GM18517 (cell line): Measurements from ENCODE around the gene HS3ST5.
"Not testable (repeated sequence)": the region's sequence is repeated elsewhere in the genome, so short reads cannot be mapped to it uniquely, and the experiment has no call there.

Experiments used
- ATAC-seq: cut with Tn5 transposase; IDR thresholded peaks from one replicate; pipeline ENCODE4 v1.9.1; 2021; ENCODE audit warnings: mild to moderate bottlenecking, moderate library complexity; ENCODE audit not compliant: unreplicated experiment

HS3ST5 gene

DNA sequence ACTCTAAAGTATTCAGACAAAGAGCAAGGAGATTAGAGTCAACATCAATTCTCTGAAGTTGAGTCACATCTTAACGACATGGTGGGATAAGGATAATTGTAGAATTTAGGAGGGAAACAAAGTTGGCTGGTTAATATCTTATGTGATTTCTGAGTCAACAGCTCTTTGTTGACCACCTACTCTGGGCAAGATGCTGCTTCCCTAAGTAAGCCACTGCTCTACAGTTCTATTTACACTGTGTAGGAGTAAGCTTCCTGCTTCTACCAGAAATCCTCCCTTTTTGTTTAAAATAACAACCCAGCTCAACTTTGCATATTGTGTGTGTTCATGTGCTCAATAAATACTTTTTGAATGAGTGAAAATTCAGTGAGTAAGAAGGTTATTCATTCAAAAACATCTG is 3.1 kb downstream of the HS3ST5 start:
- ATAC-seq, result no peak

DNA sequence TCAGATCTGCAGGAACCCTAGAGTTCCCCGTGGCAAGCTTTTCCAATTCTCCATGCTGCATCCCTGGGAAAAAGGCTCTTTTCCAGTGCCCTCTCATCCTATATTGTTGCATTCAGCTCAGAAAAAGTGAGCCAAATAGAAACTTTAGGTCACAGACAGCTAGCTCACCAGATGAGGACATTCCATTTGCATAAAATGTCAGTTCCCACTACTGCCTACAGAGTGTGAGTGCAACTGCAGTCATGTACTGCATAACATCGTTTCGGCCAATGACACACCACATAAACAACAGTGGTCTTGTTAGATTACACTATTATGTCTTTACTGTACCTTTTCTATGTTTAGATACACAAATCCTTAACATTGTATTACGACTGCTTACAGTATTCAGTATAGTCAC is 8.6 kb downstream of the HS3ST5 start:
- ATAC-seq, result no peak

DNA sequence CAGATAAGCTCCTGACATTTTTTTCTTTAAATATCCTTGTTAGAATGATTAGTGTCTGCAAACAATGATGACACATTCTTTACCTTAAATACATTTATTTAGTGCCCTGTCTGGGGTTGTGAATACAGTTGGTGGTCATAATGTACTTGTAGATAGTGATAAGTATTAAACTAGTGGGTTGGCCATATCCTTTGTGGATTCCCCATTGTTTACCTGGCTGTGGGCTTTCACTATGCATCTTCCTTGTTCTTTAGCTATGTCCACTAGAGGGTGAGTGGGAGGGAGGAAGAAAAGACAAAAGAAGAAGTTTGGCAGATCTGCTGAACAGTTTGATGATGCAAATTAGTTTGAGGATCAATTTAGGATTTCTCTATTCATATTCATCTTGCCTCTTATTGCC is 15.7 kb downstream of the HS3ST5 start:
- no peak for ATAC-seq

DNA sequence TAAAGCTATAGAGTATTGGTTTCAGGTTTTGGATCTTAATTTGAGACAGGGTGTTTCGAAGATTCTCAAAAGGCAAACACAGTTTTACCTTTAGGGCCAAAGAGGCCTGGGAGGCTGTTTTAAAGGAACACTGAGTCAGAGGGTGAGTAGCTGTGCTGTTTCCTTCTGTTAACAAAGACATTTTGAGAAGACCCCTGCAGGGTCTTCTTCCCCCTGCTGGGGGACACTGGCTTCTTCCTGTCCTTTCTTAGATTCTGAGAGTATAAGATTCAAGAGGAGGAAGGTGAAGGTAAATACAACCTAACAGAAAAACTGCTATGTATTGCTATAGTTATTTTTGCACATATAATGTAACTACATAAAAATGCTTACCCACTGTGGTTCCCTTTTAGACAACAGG is 19.0 kb downstream of the HS3ST5 start:
- no peak for ATAC-seq

DNA sequence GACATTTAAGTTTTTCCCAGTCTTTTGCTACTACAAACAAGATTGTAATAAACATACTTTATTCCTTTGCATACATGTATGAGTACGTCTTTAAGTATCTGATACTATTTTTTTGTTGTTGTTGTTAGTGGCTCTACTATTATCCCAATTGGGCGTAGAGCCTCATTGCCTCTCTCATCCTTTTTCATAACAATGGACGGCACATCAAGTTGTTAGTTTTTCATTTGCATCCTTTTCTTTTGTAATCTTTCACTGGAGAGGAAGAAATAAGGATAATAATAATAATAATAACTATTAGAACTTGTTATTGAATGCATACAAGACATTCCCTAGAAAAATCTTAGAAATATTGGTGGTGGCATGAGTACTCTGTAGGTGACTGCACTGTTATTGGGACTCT is 23.1 kb downstream of the HS3ST5 start:
- no peak for ATAC-seq

DNA sequence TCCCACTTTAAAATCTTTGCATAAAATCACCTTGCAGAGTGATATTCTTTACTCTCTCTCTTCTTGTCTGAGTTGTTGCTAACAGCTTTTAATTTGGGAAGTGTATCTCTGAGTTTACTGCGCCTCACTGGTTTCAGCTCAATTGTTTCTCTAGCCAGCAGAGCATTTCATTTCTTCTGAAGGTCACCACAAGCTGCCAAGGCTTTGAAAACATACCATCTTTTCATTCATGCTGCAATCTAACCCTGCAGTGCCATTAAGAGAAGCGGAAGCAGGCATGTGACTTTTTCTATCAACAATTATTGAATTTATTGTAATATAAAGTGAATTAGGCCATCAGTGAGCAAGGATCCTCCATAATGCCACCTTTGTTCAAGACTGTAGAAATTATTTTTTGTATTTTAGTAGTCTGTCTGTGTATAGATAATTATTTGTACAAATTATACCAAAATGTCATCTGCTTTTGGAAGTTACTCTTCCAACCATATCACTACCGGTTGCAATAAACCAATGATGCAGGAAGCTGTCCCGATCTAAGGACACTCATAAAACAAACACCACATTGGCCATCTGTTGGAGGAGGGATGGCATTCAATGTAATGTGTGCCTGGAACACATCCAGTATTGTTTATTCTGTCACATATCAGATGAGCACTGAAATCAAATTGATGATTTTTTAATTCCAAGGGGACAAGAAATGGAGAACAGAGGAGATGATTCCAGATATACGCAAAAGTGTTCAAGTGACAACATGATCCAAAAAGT is 26.8 kb downstream of the HS3ST5 start:
- no peak for ATAC-seq

DNA sequence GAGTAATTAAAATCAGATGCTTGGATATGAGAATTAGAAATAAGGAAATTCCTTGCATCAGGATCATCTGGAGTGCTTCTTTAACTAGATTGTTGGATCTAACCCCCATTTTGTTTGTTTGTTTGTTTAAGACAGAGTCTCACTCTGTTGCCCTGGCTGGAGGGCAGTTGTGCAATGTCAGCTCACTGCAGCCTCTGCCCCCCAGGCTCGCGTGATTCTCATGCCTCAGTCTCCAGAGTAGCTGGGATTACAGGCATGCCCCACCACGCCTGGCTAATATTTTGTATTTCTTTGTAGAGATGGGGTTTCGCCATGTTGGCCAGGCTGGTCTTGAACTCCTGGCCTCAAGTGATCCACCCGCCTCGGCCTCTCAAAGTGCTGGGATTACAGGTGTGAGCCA is 29.0 kb downstream of the HS3ST5 start:
- ATAC-seq, result not testable (repeated sequence)

DNA sequence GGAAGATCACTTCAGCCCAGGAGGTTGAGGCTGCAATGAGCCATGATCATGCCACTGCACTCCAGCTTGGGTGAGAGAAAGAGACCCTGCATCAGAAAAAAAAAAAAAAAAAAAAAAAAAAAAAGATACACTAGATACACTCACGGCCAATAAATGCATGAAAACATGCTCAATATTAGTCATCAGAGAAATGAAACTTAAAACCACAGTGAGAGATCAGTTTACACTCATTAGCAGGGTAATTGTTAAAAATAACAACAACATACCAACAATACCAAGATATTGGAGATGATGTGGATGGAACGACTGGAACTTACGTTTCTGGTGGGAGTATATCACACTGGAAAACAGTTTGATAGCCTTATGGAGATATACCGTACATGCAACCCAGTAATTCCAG is 29.9 kb downstream of the HS3ST5 start:
- peak; percentile 75 for ATAC-seq

DNA sequence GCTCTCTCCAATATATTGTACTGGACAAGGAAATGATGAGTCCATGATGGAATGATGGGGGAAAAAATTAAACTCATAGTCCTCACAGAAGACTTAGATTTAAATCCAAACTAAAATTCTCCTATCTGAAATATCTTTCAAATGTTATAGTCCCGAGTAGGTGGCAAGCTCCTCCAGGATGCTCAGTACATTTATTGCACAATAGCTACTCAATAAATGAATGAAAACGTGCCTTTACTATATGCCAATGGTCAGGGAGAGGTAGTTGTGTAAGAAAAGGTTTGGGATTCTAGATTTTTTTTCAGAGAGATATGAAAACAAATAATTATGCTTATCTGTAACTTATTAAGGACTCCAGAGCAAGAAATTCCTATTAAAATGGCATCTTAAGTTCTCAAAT is 32.8 kb downstream of the HS3ST5 start:
- ATAC-seq, result no peak

DNA sequence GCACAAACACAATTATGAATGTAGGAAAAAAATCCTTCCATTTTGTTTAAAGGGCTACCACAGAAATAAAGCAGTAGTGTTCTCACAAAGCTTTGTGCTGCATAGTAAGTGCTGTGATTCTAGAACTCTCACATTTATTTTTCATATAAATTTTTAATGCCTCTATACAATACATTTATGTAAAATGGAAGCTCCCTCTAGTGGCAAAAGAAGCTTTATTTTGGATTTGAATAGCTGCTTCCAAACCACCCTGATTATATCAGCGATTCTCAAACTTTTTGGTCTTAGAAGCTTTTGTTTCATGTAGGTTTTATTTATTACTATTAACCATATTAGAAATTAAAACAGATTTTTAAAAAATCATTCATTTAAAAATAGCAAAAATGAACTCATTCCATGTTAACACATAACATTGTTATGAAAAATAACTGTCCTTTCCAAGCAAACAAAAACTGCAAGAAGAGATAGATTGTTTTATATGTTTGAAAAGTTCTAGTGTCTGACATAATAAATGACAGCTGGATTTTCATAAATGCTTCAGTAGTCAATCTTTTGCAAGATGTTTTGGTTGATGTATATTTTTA is 38.4 kb downstream of the HS3ST5 start:
- ATAC-seq, result no peak

DNA sequence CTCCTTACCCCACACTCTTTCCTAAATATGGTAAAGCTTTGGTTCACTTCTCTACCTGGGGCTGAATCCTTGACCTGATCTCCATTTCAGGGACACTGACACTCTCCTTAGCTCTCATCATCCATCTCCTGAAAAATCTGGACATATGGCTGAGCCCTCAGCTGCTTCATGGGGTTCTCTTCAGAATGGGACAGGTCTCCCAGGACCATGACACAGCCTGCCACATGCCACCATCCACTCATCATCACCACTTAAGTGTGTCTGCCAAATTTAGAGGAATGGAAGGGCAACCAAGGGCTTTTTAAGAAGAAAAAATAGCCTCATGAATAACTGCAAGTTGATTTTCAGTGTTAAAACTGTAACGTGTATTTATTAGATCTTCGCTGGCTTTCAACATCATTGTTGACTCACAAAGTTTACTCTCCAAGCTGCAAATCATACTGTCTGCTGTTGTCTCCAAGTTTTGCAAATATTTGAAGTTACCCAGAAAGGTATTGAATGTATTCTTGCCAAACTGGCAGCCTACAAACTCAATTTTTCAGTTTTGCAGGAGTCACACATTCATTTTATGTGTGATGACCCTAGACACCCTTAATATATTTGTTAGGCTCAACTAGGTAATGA is 41.1 kb downstream of the HS3ST5 start:
- ATAC-seq, result no peak

DNA sequence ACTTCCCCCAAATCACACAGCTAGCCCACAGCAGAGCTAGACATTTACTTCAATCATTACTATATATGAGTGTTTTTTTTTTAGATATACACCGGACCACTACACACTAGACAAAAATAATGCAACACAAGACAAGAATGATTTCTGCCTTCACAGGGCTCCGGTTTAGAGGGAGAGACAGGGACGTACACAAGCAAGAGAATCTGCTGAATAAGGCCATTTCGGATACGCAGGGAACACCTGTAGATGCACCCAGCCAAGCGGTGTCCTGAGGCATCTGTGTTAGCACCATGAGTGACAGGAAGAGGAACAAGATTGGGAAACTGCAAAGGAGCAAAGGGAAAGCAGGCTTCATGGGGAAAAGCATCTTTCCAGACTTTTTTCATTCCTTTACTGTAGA is 45.7 kb downstream of the HS3ST5 start:
- no peak for ATAC-seq

DNA sequence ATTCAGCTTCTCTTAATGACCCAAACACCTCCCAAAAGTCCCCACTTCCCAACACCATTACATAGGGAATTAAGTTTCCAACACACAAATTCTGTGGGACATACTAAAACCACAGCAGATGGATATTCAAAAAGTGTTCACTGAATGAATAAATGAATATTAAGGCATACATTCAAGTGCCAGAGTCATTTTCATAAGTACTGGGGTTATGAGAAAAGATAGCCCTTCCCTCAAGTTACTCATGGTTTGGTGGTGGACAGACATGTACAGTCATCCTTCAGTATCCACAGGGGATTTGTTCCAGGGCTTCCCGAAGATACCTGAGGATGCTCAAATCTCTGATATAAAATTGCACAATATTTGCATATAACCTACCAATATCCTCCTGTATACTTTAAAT is 50.4 kb downstream of the HS3ST5 start:
- no peak for ATAC-seq

DNA sequence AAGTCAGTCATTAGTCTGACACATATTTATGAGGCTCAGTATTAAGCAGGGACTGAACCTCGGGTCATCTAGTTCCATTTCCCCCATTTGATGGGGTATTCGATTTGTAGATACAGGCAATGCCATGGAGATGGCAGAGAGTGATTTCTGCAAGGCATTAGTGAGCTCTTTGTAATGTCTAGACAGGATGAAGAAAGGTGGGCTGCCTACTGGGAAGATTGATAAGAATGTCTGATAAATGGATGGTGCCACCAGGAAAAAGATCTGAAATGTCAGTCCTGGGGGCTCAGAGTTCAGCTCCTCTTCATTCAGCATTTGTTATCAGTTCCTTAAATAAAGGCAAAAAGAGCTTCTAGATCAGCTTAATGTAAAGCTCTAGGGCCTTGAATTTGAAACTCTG is 51.4 kb downstream of the HS3ST5 start:
- no peak for ATAC-seq

DNA sequence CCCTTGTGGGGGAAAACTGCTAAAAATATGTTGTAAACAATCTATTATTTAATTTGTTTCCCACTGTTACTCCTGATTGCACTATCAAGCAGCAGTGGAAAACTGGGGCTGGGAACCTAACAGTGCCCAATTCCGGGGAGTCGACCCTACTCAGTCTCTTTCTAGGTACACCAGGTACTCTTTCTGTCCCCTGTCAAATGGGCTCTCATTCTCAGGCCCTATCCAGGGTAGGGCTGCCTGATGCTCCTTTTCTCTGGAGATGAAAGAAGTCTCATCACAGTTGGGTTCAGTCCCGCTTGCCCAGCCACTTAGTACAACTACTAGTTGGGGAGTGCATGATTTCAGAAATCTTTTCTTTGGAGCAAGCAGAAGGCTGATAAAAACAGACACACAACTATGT is 52.0 kb downstream of the HS3ST5 start:
- ATAC-seq, result no peak

DNA sequence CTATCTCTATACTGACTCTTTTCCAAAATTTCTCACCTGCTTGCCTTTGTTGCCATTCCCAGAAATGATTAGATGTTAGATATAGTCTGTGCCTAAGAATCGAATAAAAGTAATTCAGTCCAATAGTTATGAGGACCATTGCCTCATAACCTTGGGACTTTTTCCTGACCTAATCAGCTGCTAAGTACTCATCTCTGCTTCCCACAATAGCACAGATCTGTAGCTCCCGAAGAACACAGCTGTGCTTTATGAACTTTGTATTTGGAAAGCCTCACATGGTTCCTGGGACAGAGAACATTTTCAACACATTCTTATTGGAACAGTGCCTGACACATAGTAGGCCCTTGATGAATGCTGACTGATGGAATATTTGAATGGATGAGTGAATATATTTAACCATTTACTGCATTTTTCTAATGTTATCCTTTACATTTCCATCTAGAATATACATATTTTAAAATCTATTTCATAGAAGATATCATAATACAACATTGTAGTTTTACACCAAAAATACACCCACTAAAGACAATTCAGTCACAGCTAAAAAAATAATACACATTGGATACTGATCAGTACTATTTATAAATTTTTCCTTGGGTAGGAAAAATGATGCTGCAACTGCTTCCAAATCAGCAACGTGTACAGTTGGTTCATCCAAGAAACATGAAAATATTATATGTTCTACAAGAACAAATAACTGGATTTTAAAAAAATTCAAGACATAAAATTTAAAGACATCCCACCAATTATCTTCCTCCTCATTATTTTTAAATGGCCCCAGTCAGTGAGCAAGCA is 53.9 kb downstream of the HS3ST5 start:
- ATAC-seq, result no peak

DNA sequence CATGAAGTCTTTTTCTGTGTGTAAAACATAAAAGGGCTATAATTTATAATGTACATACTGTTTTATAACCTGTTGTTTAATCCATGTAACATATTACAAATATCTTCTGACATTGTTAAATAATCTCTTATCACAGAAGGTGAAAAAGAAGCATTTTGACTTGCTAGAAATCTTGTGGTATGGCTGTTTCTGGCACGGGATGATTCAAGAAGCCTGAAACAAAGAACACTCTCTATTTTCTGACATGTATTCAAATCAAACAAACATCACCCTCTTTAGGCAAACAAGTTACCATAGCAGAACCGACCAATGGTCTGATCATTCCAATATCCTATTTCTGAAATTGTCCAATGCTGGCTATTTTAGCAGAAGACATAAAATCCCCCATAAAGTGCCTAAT is 55.4 kb downstream of the HS3ST5 start:
- ATAC-seq, result no peak

DNA sequence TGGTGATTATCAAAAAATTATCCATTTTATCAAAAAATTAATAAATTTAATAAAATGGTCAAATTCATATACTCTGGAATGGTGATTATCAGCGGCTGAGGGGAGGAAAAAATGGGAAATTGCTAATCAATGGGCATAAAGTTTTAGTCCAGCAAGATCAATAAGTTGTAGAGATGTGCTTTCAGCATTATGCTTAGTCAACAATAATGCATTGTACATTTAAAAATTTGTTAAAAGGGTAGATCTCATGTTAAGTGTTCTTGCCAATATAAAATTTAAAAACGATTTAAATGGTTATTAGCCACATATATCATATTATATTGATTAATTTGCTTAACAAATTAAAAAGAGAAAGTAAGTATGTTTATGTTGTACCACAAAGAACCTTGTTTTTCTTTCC is 56.6 kb downstream of the HS3ST5 start:
- no peak for ATAC-seq

DNA sequence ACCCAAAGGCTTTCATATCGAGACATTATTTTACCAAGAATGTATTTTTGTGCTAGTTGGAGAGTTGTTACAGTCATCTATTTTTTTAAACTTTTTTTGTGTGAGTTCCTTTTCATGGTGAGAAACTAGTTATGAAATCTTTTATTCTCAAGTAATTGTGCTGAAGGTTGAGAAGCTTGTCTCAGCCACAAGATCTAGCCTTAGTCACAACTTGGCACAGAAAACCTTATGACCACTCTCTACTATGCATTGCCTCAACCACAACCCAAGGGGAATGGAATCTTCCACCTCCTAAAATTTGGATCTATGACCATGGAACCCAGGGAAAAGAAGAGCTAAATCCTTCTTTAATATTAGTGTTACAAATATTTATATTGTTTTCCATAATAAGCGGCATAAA is 58.5 kb downstream of the HS3ST5 start:
- no peak for ATAC-seq

DNA sequence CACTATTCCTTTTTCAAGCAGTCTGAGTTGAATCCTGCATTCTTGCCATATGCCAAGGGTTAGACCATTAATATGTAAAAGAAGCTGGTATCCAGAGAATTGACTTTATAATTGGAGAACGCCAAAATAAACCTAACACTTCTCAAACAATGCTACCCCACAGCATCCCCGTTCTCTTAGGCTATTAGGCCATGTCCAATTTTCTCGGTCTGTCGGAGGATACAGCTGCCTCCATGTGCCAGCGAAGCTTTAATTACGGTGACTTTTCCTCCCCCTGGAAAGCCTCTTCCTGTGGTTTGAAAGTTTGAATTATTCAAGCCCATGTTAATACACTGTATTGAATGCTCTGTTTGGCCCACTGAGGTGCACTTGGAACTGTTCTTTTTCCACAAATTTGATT is 60.5 kb downstream of the HS3ST5 start:
- no peak for ATAC-seq

DNA sequence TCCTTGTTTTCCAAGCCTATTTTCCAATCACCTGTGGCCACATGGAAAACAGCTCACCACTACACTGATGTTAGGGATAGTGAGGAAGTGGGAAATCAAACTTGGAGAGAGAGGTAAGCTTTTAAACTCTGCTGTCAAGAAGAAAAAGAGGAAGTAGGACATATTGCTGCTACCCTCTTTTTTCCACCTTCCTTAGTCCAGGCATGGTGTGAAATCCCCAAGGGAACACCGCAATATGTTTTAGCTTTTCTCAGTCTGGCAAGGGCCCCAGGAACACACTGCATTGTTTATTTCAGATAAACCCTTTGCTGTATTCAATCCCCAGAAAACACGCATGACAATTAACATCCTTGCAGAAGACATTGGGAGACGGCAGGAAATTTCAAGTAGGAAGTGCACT is 61.3 kb downstream of the HS3ST5 start:
- no peak for ATAC-seq
